Breast epithelium (tissue), 4 donors: ENCODE data around the gene ARMC8. TPM values are rescaled to one million over a fixed set of nuclear protein-coding genes. Genes with fewer than 3 reads are reported as not detected.

Source experiments
- DNase-seq, 2 donors: peaks; one replicate each; pipeline ENCODE4 v3.0.0-alpha.2; 2019; ENCODE audit warnings: low spot score in 2 of 2
- H3K27ac ChIP-seq, 2 donors: fragments of 200-600 bp; sonication (generic) in 1 of 2; one replicate each; pipeline ENCODE4 v1.5.1; 2016 to 2019; ENCODE audit warnings: mild to moderate bottlenecking in 1 of 2
- H3K27me3 ChIP-seq, 2 donors: fragments of 200-600 bp; sonication (generic) in 1 of 2; one replicate each; pipeline versions ENCODE4 v1.5.1 to v1.6.0; 2017 to 2019; ENCODE audit warnings: control low read depth in 1 of 2, mild to moderate bottlenecking in 1 of 2
- H3K36me3 ChIP-seq: fragments of 200-600 bp; one replicate; pipeline ENCODE4 v1.5.1; 2019
- H3K4me1 ChIP-seq, 2 donors: fragments of 200-600 bp; sonication (generic); one replicate each; pipeline ENCODE4 v1.5.1; 2016 to 2019; ENCODE audit warnings: control low read depth in 1 of 2
- H3K4me3 ChIP-seq, 3 donors: fragments of 200-600 bp; sonication (generic); 1 replicate in 2 of 3; 2 replicates in 1 of 3; pipeline ENCODE4 v1.5.1; 2016 to 2019; ENCODE audit warnings: mild to moderate bottlenecking in 3 of 3, moderate library complexity in 2 of 3
- H3K9me3 ChIP-seq, 2 donors: fragments of 200-600 bp; sonication (generic) in 1 of 2; one replicate each; pipeline ENCODE4 v1.5.1; 2016 to 2019; ENCODE audit warnings: control low read depth in 1 of 2
- CTCF ChIP-seq, 3 donors: fragments of 450-650 bp; IDR thresholded peaks; one replicate each; pipeline ENCODE4 v1.5.1; 2016 to 2017; ENCODE audit warnings: antibody characterized with exemption in 3 of 3, mild to moderate bottlenecking in 3 of 3, moderate library complexity in 3 of 3
- POLR2A ChIP-seq: fragments of 450-650 bp; IDR thresholded peaks from one replicate; pipeline ENCODE4 v1.6.1; 2016; ENCODE audit warnings: antibody characterized with exemption, mild to moderate bottlenecking, moderate library complexity
- POLR2AphosphoS5 ChIP-seq, 3 donors: sonication (generic); formaldehyde crosslinking; IDR thresholded peaks; one replicate each; pipeline ENCODE4 v1.6.1; 2017; ENCODE audit warnings: antibody characterized with exemption in 3 of 3
- intact Hi-C: fragments of 100-400 bp; cut with DNase I; formaldehyde crosslinking; loops from one replicate; pipeline ENCODE4 v1.15.1; 2023; ENCODE audit warnings: low total_unique reads
- total RNA-seq, 3 donors: library from RNA; depleted of rRNA; stranded (reverse); fragments of >200 nt; gene quantifications; one replicate each; pipeline ENCODE4 v1.1.0, GENCODE V29; 2016

ARMC8 gene
- total RNA-seq, 3 donors from 2014 or later = 74.4 to 93.3 (median 82.0) TPM

GRCh38 chr3:138219255-138219654, 32.2 kb downstream of the ARMC8 start:
- H3K27me3 ChIP-seq = no peaks in the 10 kb centered on the region
- intact Hi-C loops = no loop called here
- no peaks in the 10 kb centered on the region for H3K4me1 ChIP-seq
- no peaks in the 10 kb centered on the region for H3K36me3 ChIP-seq
- TF ChIP-seq POLR2A (no peak), CTCF (IDR thresholded peaks at IDR 0.05) (no peak)
- H3K9me3 ChIP-seq = no peaks in the 10 kb centered on the region
- no peak overlapping the region for H3K27ac ChIP-seq
- H3K4me3 ChIP-seq = no peak overlapping the region
- DNase-seq = no peak

- TF ChIP-seq POLR2A (no peak), CTCF (IDR thresholded peaks at IDR 0.05) (no peak), POLR2AphosphoS5 (IDR thresholded peaks at IDR 0.05) (no peak)
- Histone ChIP-seq H3K4me3 (no peak overlapping the region), H3K27ac (no peak overlapping the region), H3K27me3 (no peaks in the 10 kb centered on the region), H3K4me1 (no peaks in the 10 kb centered on the region), H3K9me3 (no peaks in the 10 kb centered on the region), H3K36me3 (no peaks in the 10 kb centered on the region)
- intact Hi-C loops = no loop called here
- DNase-seq = no peak
Observed at GRCh38 chr3:138220242-138220641, 33.1 kb downstream of the ARMC8 start.

GRCh38 chr3:138220788-138221187, 33.7 kb downstream of the ARMC8 start:
- Histone ChIP-seq H3K9me3 (no peaks in the 10 kb centered on the region), H3K27me3 (no peaks in the 10 kb centered on the region), H3K4me3 (no peak overlapping the region), H3K27ac (no peak overlapping the region), H3K4me1 (no peaks in the 10 kb centered on the region), H3K36me3 (no peaks in the 10 kb centered on the region)
- DNase-seq = no peak
- intact Hi-C loops = no loop called here
- TF ChIP-seq CTCF (IDR thresholded peaks at IDR 0.05) = no peak
- TF ChIP-seq POLR2AphosphoS5 (IDR thresholded peaks at IDR 0.05) = no peak
- TF ChIP-seq POLR2A = no peak

GRCh38 chr3:138222131-138222941, 35.2 kb downstream of the ARMC8 start:
- Histone ChIP-seq H3K4me1 (no peaks in the 10 kb centered on the region), H3K4me3 (no peak overlapping the region), H3K9me3 (no peaks in the 10 kb centered on the region), H3K27me3 (no peaks in the 10 kb centered on the region), H3K27ac (no peak overlapping the region), H3K36me3 (no peaks in the 10 kb centered on the region)
- no peak for TF ChIP-seq CTCF (IDR thresholded peaks at IDR 0.05)
- no peak for TF ChIP-seq POLR2AphosphoS5 (IDR thresholded peaks at IDR 0.05)
- no peak for TF ChIP-seq POLR2A
- intact Hi-C loops = no loop called here
- DNase-seq = no peak

GRCh38 chr3:138222942-138223287, 35.8 kb downstream of the ARMC8 start:
- Histone ChIP-seq H3K36me3 (no peaks in the 10 kb centered on the region), H3K27ac (no peak overlapping the region)
- no peak for DNase-seq

More at GRCh38 chr3:138222942-138223287, 35.8 kb downstream of the ARMC8 start:
- Histone ChIP-seq H3K4me3 (no peak overlapping the region), H3K9me3 (no peaks in the 10 kb centered on the region), H3K27me3 (no peaks in the 10 kb centered on the region), H3K4me1 (no peaks in the 10 kb centered on the region)
- intact Hi-C loops = no loop called here
- TF ChIP-seq POLR2A (no peak), CTCF (IDR thresholded peaks at IDR 0.05) (no peak), POLR2AphosphoS5 (IDR thresholded peaks at IDR 0.05) (no peak)
